HepG2 (cell line): Measurements from ENCODE around the gene PRRT2. TPM values are rescaled to one million over a fixed set of nuclear protein-coding genes. Genes with fewer than 3 reads are reported as not detected.

Experiments
- ELF4 ChIP-seq: sonication (generic); formaldehyde crosslinking; IDR thresholded peaks from 2 replicates; pipeline ENCODE4 v1.5.0; 2020; ENCODE audit warnings: missing genetic modification reagents, mild to moderate bottlenecking, moderate library complexity, borderline replicate concordance
- FOSL1 ChIP-seq: sonication (generic); formaldehyde crosslinking; IDR thresholded peaks from 2 replicates; pipeline ENCODE4 v1.9.0; 2021; ENCODE audit warnings: missing genetic modification reagents, borderline replicate concordance
- IRX3 ChIP-seq: sonication (generic); formaldehyde crosslinking; IDR thresholded peaks from 2 replicates; pipeline ENCODE4 v1.8.1; 2023; ENCODE audit warnings: mild to moderate bottlenecking, low read depth, missing genetic modification reagents, borderline replicate concordance
- KDM5B ChIP-seq: sonication (generic); formaldehyde crosslinking; IDR thresholded peaks from 2 replicates; pipeline ENCODE4 v1.4.0; 2020; ENCODE audit warnings: missing genetic modification reagents, mild to moderate bottlenecking, borderline replicate concordance
- RCOR2 ChIP-seq: IDR thresholded peaks from 2 replicates; pipeline ENCODE4 v1.6.1; 2016; ENCODE audit warnings: missing biosample characterization, missing genetic modification reagents
- SYNCRIP ChIP-seq: fragments of 200-400 bp; formaldehyde crosslinking; IDR thresholded peaks from 2 replicates; pipeline ENCODE4 v1.6.1; 2018; ENCODE audit warnings: mild to moderate bottlenecking, low read depth, low read length; ENCODE audit not compliant: insufficient read depth
- XBP1 ChIP-seq: sonication (generic); formaldehyde crosslinking; IDR thresholded peaks from 2 replicates; pipeline ENCODE4 v1.5.0; 2020; ENCODE audit warnings: missing genetic modification reagents
- ZBTB7A ChIP-seq: sonication (generic); formaldehyde crosslinking; IDR thresholded peaks from 2 replicates; pipeline ENCODE4 v1.8.0; 2022; ENCODE audit warnings: mild to moderate bottlenecking, missing genetic modification reagents
- ZC3H13 ChIP-seq: sonication (generic); formaldehyde crosslinking; IDR thresholded peaks from 2 replicates; pipeline ENCODE4 v1.8.1; 2023; ENCODE audit warnings: mild to moderate bottlenecking, missing genetic modification reagents, moderate library complexity
- ZMAT3 ChIP-seq: sonication (generic); formaldehyde crosslinking; conservative IDR thresholded peaks from 2 replicates; pipeline ENCODE4 v1.7.0; 2021; ENCODE audit warnings: missing genetic modification reagents
- ZNF124 ChIP-seq: sonication (generic); formaldehyde crosslinking; IDR thresholded peaks from 2 replicates; pipeline ENCODE4 v1.4.0; 2020; ENCODE audit warnings: missing genetic modification reagents
- ZNF335 ChIP-seq: sonication (generic); formaldehyde crosslinking; IDR thresholded peaks from 2 replicates; pipeline ENCODE4 v1.4.0; 2020; ENCODE audit warnings: missing genetic modification reagents
- ZNF740 ChIP-seq: sonication (generic); formaldehyde crosslinking; IDR thresholded peaks from 2 replicates; pipeline ENCODE4 v1.4.0; 2020; ENCODE audit warnings: missing genetic modification reagents
- ZNF747 ChIP-seq: sonication (generic); formaldehyde crosslinking; IDR thresholded peaks from 2 replicates; pipeline ENCODE4 v1.8.1; 2023; ENCODE audit warnings: missing genetic modification reagents, mild to moderate bottlenecking, borderline replicate concordance
- ZNF75D ChIP-seq: sonication (generic); formaldehyde crosslinking; IDR thresholded peaks from 2 replicates; pipeline ENCODE4 v1.8.1; 2023; ENCODE audit warnings: missing genetic modification reagents, mild to moderate bottlenecking, borderline replicate concordance
- ZNF83 ChIP-seq: sonication (generic); formaldehyde crosslinking; IDR thresholded peaks from 2 replicates; pipeline ENCODE4 v1.4.0; 2020; ENCODE audit warnings: missing genetic modification reagents, mild to moderate bottlenecking, borderline replicate concordance
- polyA plus RNA-seq, 8 experiments: library from polyadenylated mRNA; depleted of rRNA in 3 of 8; stranded (reverse) in 7 of 8; unstranded in 1 of 8; fragments of >200 nt; fragmentation: Illumina TruSeq in 4 of 8; extraction: Trizol in 4 of 8; gene quantifications; 2 replicates each; pipeline versions ENCODE4 v1.2.1 to v1.2.3, GENCODE V29; 2011 to 2016; ENCODE audit warnings: low read depth in 4 of 8, missing spikeins in 1 of 8, mixed read lengths in 1 of 8; ENCODE audit not compliant: insufficient read depth in 1 of 8
- total RNA-seq, 5 experiments: library from RNA; depleted of rRNA; stranded (reverse); fragments of >200 nt; fragmentation: Illumina TruSeq; extraction: Trizol; gene quantifications; 2 replicates each; pipeline ENCODE4 v1.2.3, GENCODE V29; 2016; ENCODE audit warnings: low read depth in 1 of 5
- TF ChIP-seq, protein P1 (sequence below): sonication (generic); formaldehyde crosslinking; IDR thresholded peaks from one replicate; pipeline ENCODE4 v1.5.1; 2020; ENCODE audit warnings: mild to moderate bottlenecking, missing genetic modification reagents; ENCODE audit errors: not compliant biosample characterization
- TF ChIP-seq, protein P2 (sequence below): sonication (generic); formaldehyde crosslinking; IDR thresholded peaks from 2 replicates; pipeline ENCODE4 v1.8.1; 2022; ENCODE audit warnings: mild to moderate bottlenecking, missing genetic modification reagents
- TF ChIP-seq, protein P3 (sequence below): sonication (generic); formaldehyde crosslinking; IDR thresholded peaks from 2 replicates; pipeline ENCODE4 v1.4.0; 2020; ENCODE audit warnings: missing genetic modification reagents, mild to moderate bottlenecking, borderline replicate concordance

PRRT2 gene
- total and polyA plus RNA-seq, 2 of the 13 experiments (the other 11 are each of a cell fraction or from before 2014, with no cell fraction given): 0.51 to 1.1 TPM

DNA sequence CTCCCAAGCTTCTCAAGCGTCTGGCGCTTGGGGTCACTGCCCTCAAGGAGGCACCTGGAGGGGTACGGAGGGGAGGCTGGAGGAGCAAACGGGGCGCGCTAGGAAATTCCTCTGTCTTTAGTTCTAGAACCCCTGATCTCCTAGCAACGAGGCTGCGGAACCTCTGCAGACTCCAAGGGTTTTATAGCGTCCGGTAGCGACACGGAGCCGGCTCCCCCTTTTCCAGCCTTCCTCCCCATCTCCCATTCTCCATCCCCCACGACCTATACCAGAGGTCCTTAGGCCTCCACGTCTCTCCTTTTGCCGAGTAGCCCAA lies 51.6 kb downstream of the PRRT2 start (continued):
- TF ChIP-seq, protein P1, sequence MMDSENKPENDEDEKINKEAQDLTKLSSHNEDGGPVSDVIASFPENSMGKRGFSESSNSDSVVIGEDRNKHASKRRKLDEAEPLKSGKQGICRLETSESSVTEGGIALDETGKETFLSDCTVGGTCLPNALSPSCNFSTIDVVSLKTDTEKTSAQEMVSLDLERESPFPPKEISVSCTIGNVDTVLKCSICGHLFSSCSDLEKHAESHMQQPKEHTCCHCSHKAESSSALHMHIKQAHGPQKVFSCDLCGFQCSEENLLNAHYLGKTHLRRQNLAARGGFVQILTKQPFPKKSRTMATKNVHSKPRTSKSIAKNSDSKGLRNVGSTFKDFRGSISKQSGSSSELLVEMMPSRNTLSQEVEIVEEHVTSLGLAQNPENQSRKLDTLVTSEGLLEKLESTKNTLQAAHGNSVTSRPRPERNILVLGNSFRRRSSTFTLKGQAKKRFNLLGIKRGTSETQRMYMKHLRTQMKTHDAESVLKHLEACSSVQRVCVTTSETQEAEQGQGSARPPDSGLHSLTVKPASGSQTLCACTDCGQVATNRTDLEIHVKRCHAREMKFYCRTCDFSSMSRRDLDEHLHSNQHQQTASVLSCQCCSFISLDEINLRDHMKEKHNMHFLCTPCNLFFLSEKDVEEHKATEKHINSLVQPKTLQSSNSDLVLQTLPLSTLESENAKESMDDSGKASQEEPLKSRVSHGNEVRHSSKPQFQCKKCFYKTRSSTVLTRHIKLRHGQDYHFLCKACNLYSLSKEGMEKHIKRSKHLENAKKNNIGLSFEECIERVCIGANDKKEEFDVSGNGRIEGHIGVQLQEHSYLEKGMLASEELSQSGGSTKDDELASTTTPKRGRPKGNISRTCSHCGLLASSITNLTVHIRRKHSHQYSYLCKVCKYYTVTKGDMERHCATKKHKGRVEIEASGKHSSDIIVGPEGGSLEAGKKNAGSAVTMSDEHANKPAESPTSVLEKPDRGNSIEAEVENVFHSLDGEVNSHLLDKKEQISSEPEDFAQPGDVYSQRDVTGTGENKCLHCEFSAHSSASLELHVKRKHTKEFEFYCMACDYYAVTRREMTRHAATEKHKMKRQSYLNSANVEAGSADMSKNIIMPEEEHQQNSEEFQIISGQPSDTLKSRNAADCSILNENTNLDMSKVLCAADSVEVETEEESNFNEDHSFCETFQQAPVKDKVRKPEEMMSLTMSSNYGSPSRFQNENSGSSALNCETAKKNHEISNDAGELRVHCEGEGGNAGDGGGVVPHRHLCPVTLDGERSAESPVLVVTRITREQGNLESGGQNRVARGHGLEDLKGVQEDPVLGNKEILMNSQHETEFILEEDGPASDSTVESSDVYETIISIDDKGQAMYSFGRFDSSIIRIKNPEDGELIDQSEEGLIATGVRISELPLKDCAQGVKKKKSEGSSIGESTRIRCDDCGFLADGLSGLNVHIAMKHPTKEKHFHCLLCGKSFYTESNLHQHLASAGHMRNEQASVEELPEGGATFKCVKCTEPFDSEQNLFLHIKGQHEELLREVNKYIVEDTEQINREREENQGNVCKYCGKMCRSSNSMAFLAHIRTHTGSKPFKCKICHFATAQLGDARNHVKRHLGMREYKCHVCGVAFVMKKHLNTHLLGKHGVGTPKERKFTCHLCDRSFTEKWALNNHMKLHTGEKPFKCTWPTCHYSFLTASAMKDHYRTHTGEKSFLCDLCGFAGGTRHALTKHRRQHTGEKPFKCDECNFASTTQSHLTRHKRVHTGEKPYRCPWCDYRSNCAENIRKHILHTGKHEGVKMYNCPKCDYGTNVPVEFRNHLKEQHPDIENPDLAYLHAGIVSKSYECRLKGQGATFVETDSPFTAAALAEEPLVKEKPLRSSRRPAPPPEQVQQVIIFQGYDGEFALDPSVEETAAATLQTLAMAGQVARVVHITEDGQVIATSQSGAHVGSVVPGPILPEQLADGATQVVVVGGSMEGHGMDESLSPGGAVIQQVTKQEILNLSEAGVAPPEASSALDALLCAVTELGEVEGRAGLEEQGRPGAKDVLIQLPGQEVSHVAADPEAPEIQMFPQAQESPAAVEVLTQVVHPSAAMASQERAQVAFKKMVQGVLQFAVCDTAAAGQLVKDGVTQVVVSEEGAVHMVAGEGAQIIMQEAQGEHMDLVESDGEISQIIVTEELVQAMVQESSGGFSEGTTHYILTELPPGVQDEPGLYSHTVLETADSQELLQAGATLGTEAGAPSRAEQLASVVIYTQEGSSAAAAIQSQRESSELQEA (CRISPR knock-in tag): no peak
- no peak for TF ChIP-seq ZNF335 (CRISPR knock-in tag)
- no peak for TF ChIP-seq ZNF124 (CRISPR knock-in tag)
- TF ChIP-seq ZNF740 (CRISPR knock-in tag): no peak
- TF ChIP-seq ZNF75D (CRISPR knock-in tag): no peak
- TF ChIP-seq ZC3H13 (CRISPR knock-in tag): no peak
- 0 out of 2 replicates have a peak, but pooled peaks have one; percentile 13 for TF ChIP-seq ZBTB7A (CRISPR knock-in tag)
- 0 out of 2 replicates have a peak, but pooled peaks have one; percentile 5 for TF ChIP-seq IRX3 (CRISPR knock-in tag)
- TF ChIP-seq ZNF83: 0 out of 2 replicates have a peak, but pooled peaks have one; percentile 13
- TF ChIP-seq ZNF747 (CRISPR knock-in tag): no peak
- no peak for TF ChIP-seq RCOR2
- TF ChIP-seq, protein P2, sequence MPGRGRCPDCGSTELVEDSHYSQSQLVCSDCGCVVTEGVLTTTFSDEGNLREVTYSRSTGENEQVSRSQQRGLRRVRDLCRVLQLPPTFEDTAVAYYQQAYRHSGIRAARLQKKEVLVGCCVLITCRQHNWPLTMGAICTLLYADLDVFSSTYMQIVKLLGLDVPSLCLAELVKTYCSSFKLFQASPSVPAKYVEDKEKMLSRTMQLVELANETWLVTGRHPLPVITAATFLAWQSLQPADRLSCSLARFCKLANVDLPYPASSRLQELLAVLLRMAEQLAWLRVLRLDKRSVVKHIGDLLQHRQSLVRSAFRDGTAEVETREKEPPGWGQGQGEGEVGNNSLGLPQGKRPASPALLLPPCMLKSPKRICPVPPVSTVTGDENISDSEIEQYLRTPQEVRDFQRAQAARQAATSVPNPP: no peak
- no peak for TF ChIP-seq XBP1 (CRISPR knock-in tag)
- no peak for TF ChIP-seq KDM5B (CRISPR knock-in tag)
- TF ChIP-seq ZMAT3 (CRISPR knock-in tag): no peak
- no peak for TF ChIP-seq FOSL1 (CRISPR knock-in tag)
- TF ChIP-seq SYNCRIP: no peak
- TF ChIP-seq ELF4 (CRISPR knock-in tag): no peak
- TF ChIP-seq, protein P3, sequence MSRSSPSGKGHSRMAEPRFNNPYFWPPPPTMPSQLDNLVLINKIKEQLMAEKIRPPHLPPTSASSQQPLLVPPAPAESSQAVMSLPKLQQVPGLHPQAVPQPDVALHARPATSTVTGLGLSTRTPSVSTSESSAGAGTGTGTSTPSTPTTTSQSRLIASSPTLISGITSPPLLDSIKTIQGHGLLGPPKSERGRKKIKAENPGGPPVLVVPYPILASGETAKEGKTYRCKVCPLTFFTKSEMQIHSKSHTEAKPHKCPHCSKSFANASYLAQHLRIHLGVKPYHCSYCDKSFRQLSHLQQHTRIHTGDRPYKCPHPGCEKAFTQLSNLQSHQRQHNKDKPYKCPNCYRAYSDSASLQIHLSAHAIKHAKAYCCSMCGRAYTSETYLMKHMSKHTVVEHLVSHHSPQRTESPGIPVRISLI (CRISPR knock-in tag): no peak
